ENCODE results near the gene BTBD3. TPM values are rescaled to one million over a fixed set of nuclear protein-coding genes. Genes with fewer than 3 reads are reported as not detected.

BTBD3 gene
- total and polyA plus RNA-seq, 2 experiments from 2014 or later = 15.5 to 33.2 TPM

DNA sequence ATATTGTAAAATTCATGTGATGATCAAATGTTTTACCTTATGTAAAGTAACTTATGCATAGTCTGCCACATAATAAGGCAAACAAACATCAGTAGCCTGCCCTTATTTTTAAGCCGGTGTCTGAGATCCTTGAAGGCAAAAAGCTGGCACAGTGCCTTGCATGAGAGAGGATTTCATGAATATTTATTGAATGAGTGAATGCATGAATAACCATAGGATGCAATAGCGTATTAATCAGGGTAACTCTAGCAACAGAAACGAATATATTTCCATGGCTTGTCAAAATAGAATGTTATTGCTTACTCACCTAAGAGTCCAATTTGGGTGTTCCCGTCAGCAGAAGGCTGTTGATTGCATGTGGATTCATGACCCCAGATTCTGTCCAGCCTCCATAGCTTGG is 34.9 kb downstream of the BTBD3 start:
- Histone ChIP-seq H3K27ac (no peak overlapping the region), H3K36me3 (no peaks in the 10 kb centered on the region), H3K4me1 (ENCODE audit: low read depth) (no peaks in the 10 kb centered on the region), H3K9me3 (ENCODE audit: low read depth) (no peaks in the 10 kb centered on the region), H3K27me3 (no peaks in the 10 kb centered on the region), H3K4me3 (no peak overlapping the region)
- TF ChIP-seq, protein P1, sequence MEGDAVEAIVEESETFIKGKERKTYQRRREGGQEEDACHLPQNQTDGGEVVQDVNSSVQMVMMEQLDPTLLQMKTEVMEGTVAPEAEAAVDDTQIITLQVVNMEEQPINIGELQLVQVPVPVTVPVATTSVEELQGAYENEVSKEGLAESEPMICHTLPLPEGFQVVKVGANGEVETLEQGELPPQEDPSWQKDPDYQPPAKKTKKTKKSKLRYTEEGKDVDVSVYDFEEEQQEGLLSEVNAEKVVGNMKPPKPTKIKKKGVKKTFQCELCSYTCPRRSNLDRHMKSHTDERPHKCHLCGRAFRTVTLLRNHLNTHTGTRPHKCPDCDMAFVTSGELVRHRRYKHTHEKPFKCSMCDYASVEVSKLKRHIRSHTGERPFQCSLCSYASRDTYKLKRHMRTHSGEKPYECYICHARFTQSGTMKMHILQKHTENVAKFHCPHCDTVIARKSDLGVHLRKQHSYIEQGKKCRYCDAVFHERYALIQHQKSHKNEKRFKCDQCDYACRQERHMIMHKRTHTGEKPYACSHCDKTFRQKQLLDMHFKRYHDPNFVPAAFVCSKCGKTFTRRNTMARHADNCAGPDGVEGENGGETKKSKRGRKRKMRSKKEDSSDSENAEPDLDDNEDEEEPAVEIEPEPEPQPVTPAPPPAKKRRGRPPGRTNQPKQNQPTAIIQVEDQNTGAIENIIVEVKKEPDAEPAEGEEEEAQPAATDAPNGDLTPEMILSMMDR (IDR thresholded peaks at IDR 0.05; ENCODE audit: low read depth, low read length) = no peak
- DNase-seq (ENCODE audit: low read depth in 1 of 2, low spot score in 1 of 2) = no peak

DNA sequence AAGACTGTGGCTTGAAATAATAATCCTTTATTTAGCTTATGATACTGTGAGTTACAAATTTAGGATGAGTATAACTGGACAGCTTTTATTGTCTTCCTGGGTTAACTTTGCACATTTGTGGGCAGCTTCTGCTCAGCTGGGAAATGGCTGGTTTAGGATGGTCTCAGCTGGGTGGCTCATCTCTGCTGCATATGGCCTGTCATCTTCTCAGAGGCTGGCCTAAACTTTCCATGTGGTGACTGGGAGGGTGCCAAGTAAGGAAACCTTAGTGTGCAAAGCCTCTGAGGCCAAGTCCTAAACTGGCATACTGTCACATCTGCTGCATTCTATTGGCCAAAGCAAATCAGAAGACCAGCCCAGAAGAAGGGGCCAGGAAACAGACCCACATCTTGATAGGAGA is 40.2 kb downstream of the BTBD3 start:
- H3K27ac ChIP-seq = no peak overlapping the region
- H3K27me3 ChIP-seq = no peaks in the 10 kb centered on the region
- H3K36me3 ChIP-seq = no peaks in the 10 kb centered on the region
- DNase-seq (ENCODE audit: low read depth in 1 of 2, low spot score in 1 of 2) = no peak
- H3K4me1 ChIP-seq (ENCODE audit: low read depth) = no peaks in the 10 kb centered on the region
- H3K9me3 ChIP-seq (ENCODE audit: low read depth) = no peaks in the 10 kb centered on the region
- TF ChIP-seq, protein P1 (IDR thresholded peaks at IDR 0.05; ENCODE audit: low read depth, low read length) = no peak
- no peak overlapping the region for H3K4me3 ChIP-seq

DNA sequence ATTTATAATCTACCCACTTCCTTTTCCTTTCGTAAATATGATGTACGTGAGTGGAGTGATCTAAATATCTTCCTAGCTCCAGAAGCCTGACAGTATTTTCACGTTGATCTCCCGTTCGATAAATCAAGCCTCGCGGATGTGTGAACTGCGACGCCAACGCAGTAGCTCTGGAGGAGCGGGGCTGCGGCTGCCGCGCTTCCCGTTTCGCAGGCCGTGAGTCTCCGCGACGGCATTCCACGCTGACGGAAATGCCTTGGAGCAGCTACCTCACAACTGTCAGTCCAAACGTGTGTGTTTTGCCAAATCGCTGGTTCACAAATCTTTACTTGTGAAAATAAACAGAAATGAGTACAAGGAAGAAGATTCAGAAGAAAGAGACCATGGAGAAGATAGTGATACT is 41.2 kb downstream of the BTBD3 start:
- H3K9me3 ChIP-seq (ENCODE audit: low read depth) = no peaks in the 10 kb centered on the region
- DNase-seq (ENCODE audit: low read depth in 1 of 2, low spot score in 1 of 2) = peak in 1 of 2 donors; percentile 41
- H3K27ac ChIP-seq = no peak overlapping the region
- no peaks in the 10 kb centered on the region for H3K27me3 ChIP-seq
- TF ChIP-seq, protein P1 (IDR thresholded peaks at IDR 0.05; ENCODE audit: low read depth, low read length) = no peak
- H3K4me3 ChIP-seq = no peak overlapping the region
- no peaks in the 10 kb centered on the region for H3K36me3 ChIP-seq
- no peaks in the 10 kb centered on the region for H3K4me1 ChIP-seq (ENCODE audit: low read depth)

DNA sequence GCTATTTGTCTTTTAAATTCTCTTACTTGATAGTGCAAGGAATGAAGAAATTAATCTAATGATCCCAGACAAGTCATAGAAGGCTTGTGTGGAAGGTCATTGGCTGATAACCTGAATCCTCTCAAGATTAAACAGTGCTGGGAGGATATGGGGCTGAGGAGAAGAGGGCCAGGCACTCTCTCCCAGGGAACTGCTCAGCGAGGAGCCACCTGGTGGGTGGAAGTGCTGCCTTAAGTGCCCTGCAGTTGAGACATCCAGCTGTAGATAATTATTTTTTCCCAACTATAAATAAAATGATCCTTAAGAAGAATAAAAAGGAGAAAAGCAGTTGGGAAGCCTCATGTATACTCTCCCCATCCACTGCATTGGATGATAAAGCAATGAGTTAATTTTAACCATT is 47.9 kb downstream of the BTBD3 start:
- Histone ChIP-seq H3K4me1 (ENCODE audit: low read depth) (no peaks in the 10 kb centered on the region), H3K9me3 (ENCODE audit: low read depth) (no peaks in the 10 kb centered on the region), H3K27ac (no peak overlapping the region), H3K4me3 (no peak overlapping the region), H3K36me3 (no peaks in the 10 kb centered on the region), H3K27me3 (no peaks in the 10 kb centered on the region)
- no peak for DNase-seq (ENCODE audit: low read depth in 1 of 2, low spot score in 1 of 2)
- TF ChIP-seq, protein P1 (IDR thresholded peaks at IDR 0.05; ENCODE audit: low read depth, low read length) = no peak

DNA sequence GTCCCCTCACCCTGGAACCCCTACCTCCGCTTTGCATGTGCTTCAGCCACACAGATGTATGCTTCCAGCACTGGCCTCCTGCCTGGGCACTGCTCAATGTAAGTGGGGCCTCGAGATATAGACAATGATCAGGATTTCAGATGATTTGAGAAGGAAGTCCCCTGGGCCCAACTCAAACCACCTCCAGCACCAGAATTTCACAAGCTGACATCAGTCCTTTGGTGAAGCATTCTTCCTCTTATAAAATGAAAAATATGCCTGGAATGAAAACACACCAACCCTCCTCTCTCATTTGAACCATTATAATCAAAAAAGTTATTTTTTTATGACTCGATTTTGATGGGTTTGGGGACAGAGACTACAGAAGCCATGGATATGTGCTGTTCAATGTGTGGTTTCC is 48.5 kb downstream of the BTBD3 start:
- H3K4me3 ChIP-seq = no peak overlapping the region
- H3K9me3 ChIP-seq (ENCODE audit: low read depth) = no peaks in the 10 kb centered on the region
- no peak overlapping the region for H3K27ac ChIP-seq
- DNase-seq (ENCODE audit: low read depth in 1 of 2, low spot score in 1 of 2) = no peak
- H3K4me1 ChIP-seq (ENCODE audit: low read depth) = no peaks in the 10 kb centered on the region
- no peaks in the 10 kb centered on the region for H3K36me3 ChIP-seq
- TF ChIP-seq, protein P1 (IDR thresholded peaks at IDR 0.05; ENCODE audit: low read depth, low read length) = no peak
- no peaks in the 10 kb centered on the region for H3K27me3 ChIP-seq

Measured in cardiac muscle cell (in vitro differentiated cells and primary cell).